HepG2 (cell line): ENCODE data around the gene ZNF574.

Experiments
- SUZ12 ChIP-seq: fragments of 150-350 bp; IDR thresholded peaks from 2 replicates; pipeline ENCODE4 v1.6.1; 2014; ENCODE audit warnings: low read depth, low read length
- ZNF34 ChIP-seq: sonication (generic); formaldehyde crosslinking; IDR thresholded peaks from 2 replicates; pipeline ENCODE4 v1.4.0; 2020; ENCODE audit warnings: mild to moderate bottlenecking, missing genetic modification reagents, borderline replicate concordance

DNA sequence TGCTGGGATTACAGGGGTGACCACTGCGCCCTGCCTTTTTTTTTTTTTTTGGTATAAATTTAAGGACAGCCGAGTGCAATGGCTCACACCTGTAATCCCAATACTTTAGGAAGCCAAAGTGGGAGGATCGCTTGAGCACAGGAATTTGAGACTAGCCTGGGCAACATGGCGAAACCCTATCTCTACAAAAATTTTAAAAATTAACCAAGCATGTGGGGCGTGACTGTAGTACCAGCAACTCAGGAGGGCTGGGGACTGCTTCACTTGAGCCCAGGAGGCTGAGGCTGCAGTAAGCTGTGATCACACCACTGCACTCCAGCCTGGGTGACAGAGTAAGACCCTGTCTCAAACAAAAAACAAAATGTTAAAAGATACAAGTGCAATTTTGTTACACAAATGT, 21.5 kb downstream of the ZNF574 start:
- TF ChIP-seq ZNF34 = no peak
- TF ChIP-seq SUZ12 = no peak
